Retina (tissue), 1 donor: Measurements from ENCODE around the gene SLC19A3.
A peak's percentile ranks its signal among the peaks of the same experiment; 100 is the strongest.
"Not testable (repeated sequence)": the region's sequence is repeated elsewhere in the genome, so short reads cannot be mapped to it uniquely, and the experiment has no call there.

ENCODE experiments used
- DNase-seq: peaks from one replicate; pipeline ENCODE4 v3.0.0-alpha.2; 2016

The SLC19A3 gene

GRCh38 chr2:227717687-227718567 lies at the start of gene SLC19A3:
SLC19A3 (minus strand) TSS chr2:227718028; CDS start chr2:227702318, 15,710 bp downstream.
- peak; percentile 91 for DNase-seq

GRCh38 chr2:227766373-227766883 lies 48.6 kb upstream of the SLC19A3 start:
- DNase-seq, result peak; percentile 84

GRCh38 chr2:227765788-227766372 lies 48.1 kb upstream of the SLC19A3 start:
- DNase-seq, result no peak

GRCh38 chr2:227761740-227762476 lies 44.1 kb upstream of the SLC19A3 start:
- no peak for DNase-seq

- DNase-seq, result peak; percentile 29
These were observed 41.7 kb upstream of the SLC19A3 start for GRCh38 chr2:227759411-227760118.

DNA sequence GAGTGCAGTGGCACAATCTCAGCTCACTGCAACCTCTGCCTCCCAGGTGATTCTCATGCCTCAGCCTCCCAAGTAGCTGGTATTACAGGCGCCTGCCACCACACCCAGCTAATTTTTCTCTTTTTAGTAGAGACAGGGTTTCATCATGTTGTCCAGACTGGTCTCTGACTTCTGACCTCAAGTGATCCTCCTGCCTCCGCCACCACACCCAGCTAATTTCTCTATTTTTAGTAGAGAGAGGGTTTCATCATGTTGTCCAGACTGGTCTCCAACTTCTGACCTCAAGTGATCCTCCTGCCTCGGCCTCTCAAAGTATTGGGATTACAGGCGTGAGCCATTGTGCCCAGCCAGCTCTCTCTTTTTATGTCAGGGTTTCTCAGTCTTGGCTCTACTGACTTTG lies 38.4 kb upstream of the SLC19A3 start:
- not testable (repeated sequence) for DNase-seq

DNA sequence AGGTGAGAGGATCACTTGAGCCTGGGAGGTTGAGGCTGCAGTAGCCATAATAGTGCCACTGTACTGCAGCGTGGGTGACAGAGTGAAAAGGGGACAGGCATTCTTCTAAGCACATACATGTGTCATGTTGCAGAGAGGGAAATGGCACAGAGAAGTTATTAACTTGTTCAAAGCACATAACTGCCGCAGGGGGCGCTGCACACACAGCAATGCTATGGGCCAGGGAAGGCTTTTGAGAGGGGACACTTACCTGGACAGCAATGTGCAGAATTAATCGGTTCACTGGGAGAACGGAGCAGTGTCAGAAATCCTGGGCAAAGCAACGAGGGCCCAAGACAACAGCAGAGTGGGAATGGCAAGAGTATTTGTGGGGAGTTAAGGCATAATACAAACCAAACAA lies 30.3 kb upstream of the SLC19A3 start:
- no peak for DNase-seq

DNA sequence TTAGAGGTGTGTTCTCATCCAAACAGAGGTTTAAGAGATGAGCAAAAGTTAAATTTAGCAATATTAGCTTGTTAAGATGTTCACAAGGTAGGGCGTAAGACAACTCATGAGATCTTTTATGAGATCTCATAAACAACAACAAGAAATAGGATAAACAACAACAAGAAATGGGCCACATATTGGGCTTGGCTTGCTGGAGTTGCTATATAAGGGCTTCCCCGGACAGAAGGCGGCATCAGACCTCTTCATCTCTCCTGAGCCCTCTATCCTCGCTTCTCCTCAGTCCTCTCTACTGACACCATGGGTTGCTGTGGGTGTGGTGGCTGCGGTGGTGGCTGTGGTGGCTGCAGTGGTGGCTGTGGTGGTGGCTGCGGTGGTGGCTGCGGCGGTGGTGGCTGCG lies 27.8 kb upstream of the SLC19A3 start, which contains the start of gene SCYGR8:
SCYGR8 (plus strand) TSS at position 301 of the 400 bp plus-strand sequence; CDS start at position 301, 0 bp downstream.
- DNase-seq, result no peak

- DNase-seq, result not testable (repeated sequence)
These were observed 22.9 kb upstream of the SLC19A3 start for GRCh38 chr2:227740705-227741104.

GRCh38 chr2:227739351-227739750 lies 21.5 kb upstream of the SLC19A3 start:
- DNase-seq, result no peak

DNA sequence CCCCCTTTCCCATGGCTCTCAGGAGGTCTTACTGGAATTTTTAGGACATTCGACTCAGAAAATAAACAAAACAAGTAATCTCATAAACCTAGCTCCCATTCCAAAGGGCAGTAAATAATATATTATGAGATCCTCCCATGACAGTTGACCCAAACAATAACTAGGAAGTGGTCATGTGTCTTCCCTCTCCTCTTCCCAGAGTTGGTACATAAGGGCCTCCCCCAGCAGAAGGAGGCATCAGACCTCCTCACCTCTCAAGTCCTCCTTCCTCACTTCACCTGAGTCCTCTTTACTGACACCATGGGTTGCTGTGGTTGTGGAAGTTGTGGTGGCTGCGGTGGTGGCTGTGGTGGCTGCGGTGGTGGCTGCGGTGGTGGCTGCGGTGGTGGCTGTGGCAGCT lies 10.2 kb upstream of the SLC19A3 start, which contains the start of gene SCYGR7:
SCYGR7 (plus strand) TSS at position 301 of the 400 bp plus-strand sequence; CDS start at position 301, 0 bp downstream.
- DNase-seq, result no peak

- DNase-seq, result no peak
These were observed 6.7 kb upstream of the SLC19A3 start, which contains the start of gene SCYGR6 for GRCh38 chr2:227724394-227725039. SCYGR6 (minus strand) TSS chr2:227724757; CDS start chr2:227724757, 0 bp downstream.

DNA sequence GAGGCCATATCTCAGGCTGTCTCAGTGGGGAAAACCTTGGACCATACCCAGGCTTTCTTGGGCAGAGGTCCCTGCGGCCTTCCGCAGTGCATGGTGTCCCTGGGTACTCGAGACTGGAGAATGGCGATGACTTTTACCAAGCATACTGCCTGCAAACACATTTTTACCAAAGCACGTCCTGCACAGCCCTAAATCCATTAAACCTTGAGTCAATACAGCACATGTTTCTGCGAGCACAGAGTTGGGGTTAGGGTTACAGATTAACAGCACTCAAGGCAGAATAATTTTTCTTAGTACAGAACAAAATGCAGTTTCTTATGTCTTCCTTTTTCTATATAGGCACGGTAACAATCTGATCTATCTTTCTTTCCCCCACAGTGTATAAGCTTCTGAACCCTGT lies 5.0 kb upstream of the SLC19A3 start:
- DNase-seq, result not testable (repeated sequence)

- DNase-seq, result no peak
These were observed 2.9 kb upstream of the SLC19A3 start for GRCh38 chr2:227720680-227721079.

GRCh38 chr2:227719641-227720040 lies 1.8 kb upstream of the SLC19A3 start:
- no peak for DNase-seq

- no peak for DNase-seq
These were observed 1.3 kb downstream of the SLC19A3 start for GRCh38 chr2:227716501-227716900.

GRCh38 chr2:227713291-227713690 lies 4.5 kb downstream of the SLC19A3 start:
- DNase-seq, result no peak

GRCh38 chr2:227710986-227711385 lies 6.8 kb downstream of the SLC19A3 start:
- DNase-seq, result no peak

DNA sequence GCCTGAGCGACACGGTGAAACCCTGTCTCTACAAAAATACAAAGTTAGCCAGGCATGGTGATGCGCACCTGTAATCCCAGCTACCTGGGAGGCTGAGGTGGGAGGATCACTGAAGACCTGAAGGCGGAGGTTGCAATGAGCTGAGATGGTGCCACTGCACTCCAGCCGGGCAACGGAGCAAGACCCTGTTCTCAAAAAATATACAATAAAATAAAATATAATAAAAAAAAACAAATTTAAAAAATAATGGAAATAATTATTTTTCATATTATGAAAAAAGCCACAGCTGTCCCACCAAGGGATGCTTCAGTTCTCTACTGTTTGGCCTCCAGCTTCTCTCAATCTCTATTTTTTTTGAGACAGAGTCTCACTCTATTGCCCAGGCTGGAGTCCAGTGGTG lies 10.4 kb downstream of the SLC19A3 start:
- no peak for DNase-seq

GRCh38 chr2:227706859-227707258 lies 11.0 kb downstream of the SLC19A3 start:
- no peak for DNase-seq

DNA sequence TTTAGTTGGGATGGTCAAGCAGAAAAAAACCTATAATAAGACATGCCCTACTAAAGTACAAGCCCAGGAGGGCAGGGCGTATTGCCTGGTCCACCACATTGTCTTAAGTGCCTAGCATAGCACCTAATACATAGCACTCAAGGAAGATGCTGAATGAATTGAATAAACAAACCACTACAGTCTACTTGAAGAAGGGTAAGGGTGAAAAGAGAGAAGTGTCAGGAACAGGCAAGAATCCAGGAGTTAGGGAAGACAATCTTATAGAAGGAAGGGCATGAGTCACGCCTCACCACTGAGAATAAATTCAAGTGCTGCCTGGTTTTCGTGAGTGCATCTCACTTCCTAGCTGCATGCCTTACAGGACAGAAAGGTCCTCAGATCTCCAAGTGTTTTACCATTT lies 13.9 kb downstream of the SLC19A3 start:
- DNase-seq, result no peak

GRCh38 chr2:227703280-227703732 lies 14.5 kb downstream of the SLC19A3 start:
- DNase-seq, result no peak
